GM08714 (cell line): ENCODE results near the gene SMARCA2.
"Not testable (repeated sequence)": the region's sequence is repeated elsewhere in the genome, so short reads cannot be mapped to it uniquely, and the experiment has no call there.

Source experiments
- H3K4me3 ChIP-seq: fragments of 200-500 bp; sonication (Bioruptor generic); 2 replicates; pipeline ENCODE4 v1.5.1; 2014; ENCODE audit warnings: mild to moderate bottlenecking, low read length, inconsistent platforms
- ZNF274 ChIP-seq: IDR thresholded peaks from 2 replicates; pipeline ENCODE4 v1.6.1; 2012; ENCODE audit warnings: mild to moderate bottlenecking, low read depth, low read length

Gene SMARCA2

GRCh38 chr9:2120926-2121689, 106.0 kb downstream of the SMARCA2 start:
- no peak for TF ChIP-seq ZNF274
- H3K4me3 ChIP-seq: no peak overlapping the region

GRCh38 chr9:2122299-2122698, 107.2 kb downstream of the SMARCA2 start:
- TF ChIP-seq ZNF274: no peak
- no peak overlapping the region for H3K4me3 ChIP-seq

- TF ChIP-seq ZNF274: no peak
- H3K4me3 ChIP-seq: no peak overlapping the region
These were observed 110.8 kb downstream of the SMARCA2 start for GRCh38 chr9:2125906-2126305.

GRCh38 chr9:2126331-2126803, 111.2 kb downstream of the SMARCA2 start:
- no peak overlapping the region for H3K4me3 ChIP-seq
- no peak for TF ChIP-seq ZNF274

- H3K4me3 ChIP-seq: no peak overlapping the region
- TF ChIP-seq ZNF274: no peak
These were observed 112.3 kb downstream of the SMARCA2 start for GRCh38 chr9:2127486-2127885.

GRCh38 chr9:2128141-2128540, 113.0 kb downstream of the SMARCA2 start:
- TF ChIP-seq ZNF274: no peak
- no peak overlapping the region for H3K4me3 ChIP-seq

- no peak for TF ChIP-seq ZNF274
- no peak overlapping the region for H3K4me3 ChIP-seq
These were observed 113.5 kb downstream of the SMARCA2 start for GRCh38 chr9:2128618-2129017.

GRCh38 chr9:2130941-2131340, 115.8 kb downstream of the SMARCA2 start:
- H3K4me3 ChIP-seq: no peak overlapping the region
- TF ChIP-seq ZNF274: no peak

GRCh38 chr9:2132484-2133082, 117.4 kb downstream of the SMARCA2 start:
- no peak for TF ChIP-seq ZNF274

GRCh38 chr9:2134391-2134790, 119.2 kb downstream of the SMARCA2 start:
- no peak for TF ChIP-seq ZNF274
- no peak overlapping the region for H3K4me3 ChIP-seq

More at GRCh38 chr9:2132484-2133082, 117.4 kb downstream of the SMARCA2 start:
- no peak overlapping the region for H3K4me3 ChIP-seq

- H3K4me3 ChIP-seq: no peak overlapping the region
- TF ChIP-seq ZNF274: no peak
These were observed 123.5 kb downstream of the SMARCA2 start for GRCh38 chr9:2138646-2139045.

- H3K4me3 ChIP-seq: no peak overlapping the region
- TF ChIP-seq ZNF274: no peak
These were observed 125.6 kb downstream of the SMARCA2 start for GRCh38 chr9:2140600-2141223.

- no peak overlapping the region for H3K4me3 ChIP-seq
- TF ChIP-seq ZNF274: no peak
These were observed 127.1 kb downstream of the SMARCA2 start for GRCh38 chr9:2142212-2142611.

GRCh38 chr9:2144619-2145018, 129.5 kb downstream of the SMARCA2 start:
- H3K4me3 ChIP-seq: no peak overlapping the region
- no peak for TF ChIP-seq ZNF274

- no peak overlapping the region for H3K4me3 ChIP-seq
- no peak for TF ChIP-seq ZNF274
These were observed 130.6 kb downstream of the SMARCA2 start for GRCh38 chr9:2145746-2146145.

GRCh38 chr9:2146700-2147099, 131.6 kb downstream of the SMARCA2 start:
- H3K4me3 ChIP-seq: not testable (repeated sequence)
